ENCODE data around the gene OR4K5. TPM values are rescaled to one million over a fixed set of nuclear protein-coding genes. Genes with fewer than 3 reads are reported as not detected.

Gene OR4K5
- total RNA-seq, 1 experiment from 2014 or later, result not detected

- Histone ChIP-seq H3K27ac (ENCODE audit: low read length) (no peak overlapping the region), H3K4me1 (ENCODE audit: control insufficient read depth, insufficient read depth, low read length) (no peaks in the 10 kb centered on the region), H3K36me3 (ENCODE audit: control insufficient read depth, insufficient read depth, low read length) (no peaks in the 10 kb centered on the region), H3K4me3 (ENCODE audit: low read depth in 2 of 2, low read length in 2 of 2) (no peak overlapping the region), H3K9me3 (ENCODE audit: control insufficient read depth, insufficient read depth, low read depth, low read length) (0 out of 2 replicates have a peak, but pooled peaks cover 4% of the 10 kb centered on the region), H3K27me3 (ENCODE audit: control insufficient read depth, insufficient read depth, low read length) (no peaks in the 10 kb centered on the region)
- ChIA-PET POLR2A (no interaction called here), CTCF (no interaction called here)
- in situ Hi-C loops (cut with HindIII; ENCODE audit: low pct_unique_long_range_greater_than_20kb, low sequenced_read_pairs), result no loop called here
- no peak for ATAC-seq
- DNase-seq (ENCODE audit: low read depth, low spot score), result no peak
- TF ChIP-seq TCF7L2 (IDR thresholded peaks at IDR 0.05; ENCODE audit: low read depth, low read length), result no peak
- no peak for TF ChIP-seq REST (IDR thresholded peaks at IDR 0.05; ENCODE audit: insufficient read depth in 1 of 2, low read depth in 2 of 2, low read length in 1 of 2)
- no peak for TF ChIP-seq POLR2AphosphoS5 (IDR thresholded peaks at IDR 0.05; ENCODE audit: low read depth, low read length)
- no peak for TF ChIP-seq SIN3A (IDR thresholded peaks at IDR 0.05; ENCODE audit: borderline replicate concordance, insufficient read depth, low read depth, low read length)
- TF ChIP-seq CTCF (IDR thresholded peaks at IDR 0.05), result no peak
- no TSS peak for BruUV-seq (replicated peaks)
- intact Hi-C loops (cut with micrococcal nuclease; ENCODE audit: unreplicated experiment), result no loop called here
These were observed 25.1 kb upstream of the OR4K5 start for GRCh38 chr14:19895282-19895681.

GRCh38 chr14:19900999-19901398, 19.4 kb upstream of the OR4K5 start:
- POLR2A ChIA-PET, result no interaction called here
- ATAC-seq, result no peak
- no peak overlapping the region for H3K4me3 ChIP-seq (ENCODE audit: low read depth in 2 of 2, low read length in 2 of 2)
- H3K36me3 ChIP-seq (ENCODE audit: control insufficient read depth, insufficient read depth, low read length), result no peaks in the 10 kb centered on the region
- CTCF ChIA-PET, result no interaction called here
- no TSS peak for BruUV-seq (replicated peaks)
- no peaks in the 10 kb centered on the region for H3K4me1 ChIP-seq (ENCODE audit: control insufficient read depth, insufficient read depth, low read length)
- H3K27me3 ChIP-seq (ENCODE audit: control insufficient read depth, insufficient read depth, low read length), result no peaks in the 10 kb centered on the region
- TF ChIP-seq SIN3A (IDR thresholded peaks at IDR 0.05; ENCODE audit: borderline replicate concordance, insufficient read depth, low read depth, low read length) (no peak), REST (IDR thresholded peaks at IDR 0.05; ENCODE audit: insufficient read depth in 1 of 2, low read depth in 2 of 2, low read length in 1 of 2) (no peak), CTCF (IDR thresholded peaks at IDR 0.05) (no peak), POLR2AphosphoS5 (IDR thresholded peaks at IDR 0.05; ENCODE audit: low read depth, low read length) (no peak), TCF7L2 (IDR thresholded peaks at IDR 0.05; ENCODE audit: low read depth, low read length) (no peak)
- DNase-seq (ENCODE audit: low read depth, low spot score), result no peak
- no peaks in the 10 kb centered on the region for H3K9me3 ChIP-seq (ENCODE audit: control insufficient read depth, insufficient read depth, low read depth, low read length)
- in situ Hi-C loops (cut with HindIII; ENCODE audit: low pct_unique_long_range_greater_than_20kb, low sequenced_read_pairs), result no loop called here
- intact Hi-C loops (cut with micrococcal nuclease; ENCODE audit: unreplicated experiment), result no loop called here
- no peak overlapping the region for H3K27ac ChIP-seq (ENCODE audit: low read length)
